Stomach (tissue), 4 donors: ENCODE results near the gene TEX9.

ENCODE experiments used
- CTCF ChIP-seq, 7 experiments: fragments of 450-650 bp in 4 of 7; fragments of 200-600 bp in 3 of 7; sonication (generic) in 3 of 7; IDR thresholded peaks; one replicate each; pipeline ENCODE4 v1.5.1; 2016 to 2019; ENCODE audit warnings: antibody characterized with exemption in 7 of 7, control low read depth in 2 of 7, mild to moderate bottlenecking in 1 of 7
- EP300 ChIP-seq: sonication (generic); formaldehyde crosslinking; IDR thresholded peaks from one replicate; pipeline ENCODE4 v1.6.1; 2017; ENCODE audit warnings: antibody characterized with exemption
- POLR2A ChIP-seq, 4 donors: fragments of 450-650 bp; IDR thresholded peaks; one replicate each; pipeline ENCODE4 v1.6.1; 2016; ENCODE audit warnings: antibody characterized with exemption in 4 of 4, control low read depth in 2 of 4, mild to moderate bottlenecking in 1 of 4, moderate library complexity in 1 of 4
- POLR2AphosphoS5 ChIP-seq, 3 donors: sonication (generic); formaldehyde crosslinking; IDR thresholded peaks; one replicate each; pipeline ENCODE4 v1.6.1; 2016; ENCODE audit warnings: antibody characterized with exemption in 3 of 3

- no peak for TF ChIP-seq CTCF (IDR thresholded peaks at IDR 0.05)
- no peak for TF ChIP-seq POLR2A (IDR thresholded peaks at IDR 0.05)
- no peak for TF ChIP-seq POLR2AphosphoS5 (IDR thresholded peaks at IDR 0.05)
- TF ChIP-seq EP300 = no peak
Observed at GRCh38 chr15:56383010-56383409, 17.8 kb downstream of the TEX9 start.
